Activated naive CD4-positive, alpha-beta T cell treated with anti-CD3 and anti-CD28 coated beads, Interleukin-2, amount 10 ng/mL, durations not matched to agents 7 days and 5 days (primary cell): ENCODE measurements around the gene CDX1.

Source experiments
- CTCF ChIA-PET: fragments of 350-600 bp; sonication (Branson Sonifier 250); formaldehyde crosslinking; loops from one replicate; lab custom pipeline; 2021; ENCODE audit warnings: antibody characterized with exemption; lab: Charles Lee
- DNase-seq: peaks from one replicate; pipeline ENCODE4 v3.0.0-alpha.2; 2020
- H3K27ac Mint-ChIP-seq: one replicate; pipeline ENCODE4 v1.8.0; 2021; ENCODE audit warnings: mild to moderate bottlenecking, moderate library complexity, mixed read lengths
- H3K27me3 Mint-ChIP-seq: one replicate; pipeline ENCODE4 v1.8.0; 2021; ENCODE audit warnings: mild to moderate bottlenecking, mixed read lengths
- H3K36me3 Mint-ChIP-seq: one replicate; pipeline ENCODE4 v1.8.0; 2021; ENCODE audit warnings: mixed read lengths
- H3K4me1 Mint-ChIP-seq: one replicate; pipeline ENCODE4 v1.8.0; 2021; ENCODE audit warnings: mixed read lengths
- H3K4me3 Mint-ChIP-seq: one replicate; pipeline ENCODE4 v1.8.0; 2021; ENCODE audit warnings: mild to moderate bottlenecking, moderate library complexity, mixed read lengths
- H3K9me3 Mint-ChIP-seq: one replicate; pipeline ENCODE4 v1.8.0; 2021; ENCODE audit warnings: mixed read lengths

Gene CDX1

DNA sequence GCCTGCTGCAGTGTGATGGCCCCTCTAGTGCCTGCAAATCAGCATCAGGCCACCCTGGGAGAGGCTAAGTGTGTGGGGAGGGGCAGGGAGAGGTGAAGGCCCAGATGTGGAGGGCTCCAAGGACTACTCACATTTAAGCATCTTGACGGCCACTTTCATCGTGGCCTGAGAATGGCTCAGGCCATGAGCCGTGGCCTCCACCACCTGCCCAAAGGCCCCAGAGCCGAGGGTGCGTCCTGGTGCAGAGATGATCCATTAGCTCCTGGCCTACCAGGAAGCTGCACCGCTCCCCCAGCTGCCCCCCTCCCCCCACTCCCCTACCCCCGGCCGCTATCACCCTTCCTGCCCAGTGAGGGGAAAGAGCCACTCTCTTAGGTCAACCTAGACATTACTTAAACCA is 42.0 kb upstream of the CDX1 start:
- Mint-ChIP-seq H3K4me1 (peaks cover 5% of the 10 kb centered on the region), H3K4me3 (no peak overlapping the region), H3K9me3 (no peaks in the 10 kb centered on the region), H3K36me3 (no peaks in the 10 kb centered on the region), H3K27me3 (no peaks in the 10 kb centered on the region), H3K27ac (no peak overlapping the region)
- DNase-seq = no peak
- CTCF ChIA-PET = interaction anchor here (1.4 kb wide), 1 partner anchor 225 kb away, joined by 4 read pairs; no protein-coding TSS in a partner anchor

DNA sequence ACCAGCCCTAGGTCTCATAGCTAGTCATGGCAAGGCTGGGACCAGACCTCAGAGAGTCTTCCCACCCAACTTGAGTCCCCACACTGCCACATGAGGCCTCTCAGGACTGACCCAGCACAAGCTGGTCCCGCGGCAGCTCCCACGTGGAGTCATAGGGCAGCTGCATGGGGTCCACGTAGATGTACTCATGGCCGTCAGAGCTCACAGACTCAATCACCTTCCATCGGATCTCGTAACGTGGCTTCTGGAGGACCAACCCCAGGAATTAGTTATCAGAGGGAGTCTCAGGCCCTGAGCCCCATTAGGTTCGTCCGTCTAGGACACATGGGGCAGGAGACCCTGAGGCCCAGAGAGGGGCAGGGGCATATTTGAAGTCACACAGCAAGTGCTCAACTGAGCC is 41.2 kb upstream of the CDX1 start:
- Mint-ChIP-seq H3K27ac (no peak overlapping the region), H3K9me3 (no peaks in the 10 kb centered on the region), H3K36me3 (no peaks in the 10 kb centered on the region), H3K27me3 (no peaks in the 10 kb centered on the region), H3K4me1 (peaks cover 7% of the 10 kb centered on the region), H3K4me3 (no peak overlapping the region)
- no peak for DNase-seq
- CTCF ChIA-PET = interaction anchor here (1.4 kb wide), 1 partner anchor 224 kb away, joined by 4 read pairs; no protein-coding TSS in a partner anchor

- H3K36me3 Mint-ChIP-seq = no peaks in the 10 kb centered on the region
- no peaks in the 10 kb centered on the region for H3K9me3 Mint-ChIP-seq
- CTCF ChIA-PET = no interaction called here
- H3K27me3 Mint-ChIP-seq = no peaks in the 10 kb centered on the region
- DNase-seq = no peak
- peaks cover 7% of the 10 kb centered on the region for H3K4me1 Mint-ChIP-seq
- H3K27ac Mint-ChIP-seq = no peak overlapping the region
- no peak overlapping the region for H3K4me3 Mint-ChIP-seq
These were observed 40.2 kb upstream of the CDX1 start for GRCh38 chr5:150126199-150126920.

DNA sequence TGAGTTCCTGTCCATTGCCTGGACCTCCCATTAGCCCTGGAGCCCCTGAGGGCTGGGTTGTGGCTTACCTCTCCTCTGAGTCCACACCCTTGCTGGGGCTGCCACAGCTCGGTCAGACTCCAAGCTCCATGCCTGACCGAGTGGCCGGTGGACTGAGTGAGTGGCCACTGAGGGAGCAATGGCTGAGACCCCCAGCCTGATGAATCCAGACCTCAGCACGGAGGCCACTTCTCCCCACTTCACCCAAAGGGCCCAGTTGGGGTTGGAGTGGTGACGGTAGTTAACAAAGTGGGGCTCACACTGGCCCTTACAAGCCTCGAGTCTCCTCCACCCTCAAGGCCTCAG is 39.7 kb upstream of the CDX1 start:
- no peaks in the 10 kb centered on the region for H3K36me3 Mint-ChIP-seq
- CTCF ChIA-PET = no interaction called here
- no peaks in the 10 kb centered on the region for H3K9me3 Mint-ChIP-seq
- peaks cover 6% of the 10 kb centered on the region for H3K4me1 Mint-ChIP-seq
- DNase-seq = no peak
- no peaks in the 10 kb centered on the region for H3K27me3 Mint-ChIP-seq
- H3K4me3 Mint-ChIP-seq = no peak overlapping the region
- no peak overlapping the region for H3K27ac Mint-ChIP-seq

DNA sequence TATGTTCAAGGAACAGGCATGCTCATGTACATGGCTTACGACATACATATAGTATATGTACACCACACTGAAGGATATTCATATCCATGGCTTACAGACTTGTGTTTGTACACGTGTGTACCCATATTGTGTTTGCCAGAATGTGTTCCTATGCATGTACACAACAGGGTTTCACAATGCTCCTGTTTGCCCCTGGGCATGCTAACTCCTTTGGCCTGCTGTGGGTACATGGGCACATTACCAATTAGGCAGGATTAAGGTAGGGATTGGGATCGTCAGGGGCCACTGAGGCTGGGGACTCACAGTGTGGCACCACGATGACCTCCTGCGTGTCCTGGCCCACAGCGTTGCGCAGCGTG is 37.1 kb upstream of the CDX1 start:
- CTCF ChIA-PET = interaction anchor here (0.8 to 3.2 kb wide), 7 partner anchors 8 to 295 kb away, joined by 3 to 26 read pairs (median 3); no protein-coding TSS in a partner anchor
- Mint-ChIP-seq H3K27me3 (peaks cover 3% of the 10 kb centered on the region), H3K4me1 (peaks cover 2% of the 10 kb centered on the region), H3K27ac (no peak overlapping the region), H3K4me3 (no peak overlapping the region), H3K36me3 (no peaks in the 10 kb centered on the region), H3K9me3 (no peaks in the 10 kb centered on the region)
- no peak for DNase-seq

GRCh38 chr5:150129813-150130492 is 36.6 kb upstream of the CDX1 start:
- Mint-ChIP-seq H3K27me3 (peaks cover 6% of the 10 kb centered on the region), H3K4me1 (peaks cover 2% of the 10 kb centered on the region), H3K27ac (no peak overlapping the region), H3K36me3 (no peaks in the 10 kb centered on the region), H3K4me3 (no peak overlapping the region), H3K9me3 (no peaks in the 10 kb centered on the region)
- DNase-seq = peak; percentile 71
- CTCF ChIA-PET = interaction anchor here (0.8 to 3.2 kb wide), 13 partner anchors 9 to 296 kb away, joined by 3 to 26 read pairs (median 3); no protein-coding TSS in a partner anchor

DNA sequence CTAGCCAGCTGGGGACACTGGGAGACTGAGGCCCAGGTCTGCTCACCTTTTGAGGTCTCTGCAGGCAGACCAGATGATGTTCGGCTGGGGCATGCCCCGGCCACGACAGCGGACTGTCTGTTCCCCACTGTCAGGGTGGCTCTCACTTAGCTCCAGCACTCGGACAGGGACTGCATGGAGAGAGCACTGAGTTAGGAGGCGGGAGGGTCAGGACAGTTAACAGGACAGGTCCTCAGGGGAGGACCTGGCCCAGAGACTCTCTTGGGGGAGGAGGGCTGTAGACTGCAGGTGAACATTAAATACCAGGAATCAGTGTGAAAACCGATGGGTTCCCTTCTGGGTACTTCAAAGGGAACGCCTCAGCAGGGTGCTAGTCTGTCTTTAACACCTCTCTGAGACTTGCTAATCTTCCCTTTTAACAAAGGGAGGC is 36.1 kb upstream of the CDX1 start:
- no peak for DNase-seq
- Mint-ChIP-seq H3K4me1 (peaks cover 2% of the 10 kb centered on the region), H3K27me3 (peaks cover 12% of the 10 kb centered on the region), H3K9me3 (no peaks in the 10 kb centered on the region), H3K36me3 (no peaks in the 10 kb centered on the region), H3K4me3 (no peak overlapping the region), H3K27ac (no peak overlapping the region)
- CTCF ChIA-PET = interaction anchor here (0.8 to 3.2 kb wide), 11 partner anchors 11 to 297 kb away, joined by 3 to 26 read pairs (median 4); no protein-coding TSS in a partner anchor

GRCh38 chr5:150131461-150131860 is 35.1 kb upstream of the CDX1 start:
- CTCF ChIA-PET = interaction anchor here (1.1 to 3.2 kb wide), 5 partner anchors 12 to 88 kb away, joined by 3 to 26 read pairs (median 5); no protein-coding TSS in a partner anchor
- Mint-ChIP-seq H3K9me3 (no peaks in the 10 kb centered on the region), H3K36me3 (no peaks in the 10 kb centered on the region), H3K27ac (no peak overlapping the region), H3K27me3 (peaks cover 14% of the 10 kb centered on the region), H3K4me3 (no peak overlapping the region), H3K4me1 (peaks cover 2% of the 10 kb centered on the region)
- DNase-seq = no peak

DNA sequence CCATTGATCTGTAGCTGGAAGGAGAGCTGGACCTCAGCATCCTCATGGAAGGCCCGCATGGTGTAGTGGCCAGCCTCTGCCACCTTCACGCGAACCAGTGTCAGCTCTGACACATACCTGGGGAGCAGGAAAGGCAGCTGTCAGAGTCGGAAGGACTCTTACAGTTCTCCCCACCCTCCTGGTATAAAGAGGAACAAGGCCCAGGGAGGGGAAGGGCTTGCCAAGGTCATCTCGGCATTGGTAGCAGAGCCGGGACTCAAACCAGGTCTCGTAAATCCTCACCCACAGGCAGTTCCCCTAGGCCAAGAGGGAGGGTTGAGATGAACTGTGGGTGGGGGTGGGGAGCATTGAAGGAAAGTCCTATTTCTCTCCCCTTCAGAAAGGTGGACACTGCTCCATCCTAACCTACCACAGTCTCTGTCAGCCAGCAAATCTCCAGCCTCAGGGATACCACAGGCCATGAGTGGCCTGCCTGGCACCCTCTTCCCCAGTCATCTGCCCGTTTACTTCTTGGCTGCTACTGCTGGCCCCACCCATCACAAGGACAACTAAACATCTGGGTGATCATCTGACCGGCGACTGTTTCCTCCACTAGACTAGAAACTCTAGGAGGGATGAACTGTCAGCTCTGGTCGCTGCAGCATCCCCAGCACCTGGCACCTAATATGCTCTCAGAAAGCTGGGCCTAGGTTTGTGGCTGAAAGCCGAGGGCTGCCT is 34.4 kb upstream of the CDX1 start:
- Mint-ChIP-seq H3K27ac (no peak overlapping the region), H3K36me3 (no peaks in the 10 kb centered on the region), H3K27me3 (peaks cover 14% of the 10 kb centered on the region), H3K4me3 (no peak overlapping the region), H3K4me1 (peaks cover 2% of the 10 kb centered on the region), H3K9me3 (no peaks in the 10 kb centered on the region)
- CTCF ChIA-PET = interaction anchor here (2.3 to 3.2 kb wide), 2 partner anchors 84 to 87 kb away, joined by 11 to 26 read pairs; no protein-coding TSS in a partner anchor
- DNase-seq = no peak

DNA sequence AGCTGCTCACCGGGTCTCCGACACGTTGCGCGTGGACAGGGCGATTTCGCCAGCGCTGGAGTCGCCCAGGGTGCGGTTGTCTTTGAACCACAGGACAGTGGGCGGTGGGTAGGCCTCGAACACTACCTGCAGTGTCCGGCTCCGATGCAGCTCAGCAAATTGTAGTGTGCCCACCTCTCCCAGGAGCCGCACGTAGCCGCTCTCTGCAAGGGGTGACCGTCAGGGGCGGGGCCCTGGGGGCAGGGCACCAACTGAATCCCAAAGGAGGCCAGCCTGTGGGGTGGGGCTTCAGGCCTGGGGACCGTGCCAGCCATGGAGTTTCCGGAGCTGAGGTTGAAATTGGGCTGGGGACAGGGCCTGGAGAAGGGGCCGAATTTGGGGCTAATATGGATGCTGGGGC is 33.8 kb upstream of the CDX1 start:
- Mint-ChIP-seq H3K4me1 (peaks cover 2% of the 10 kb centered on the region), H3K36me3 (no peaks in the 10 kb centered on the region)
- CTCF ChIA-PET = no interaction called here

DNA sequence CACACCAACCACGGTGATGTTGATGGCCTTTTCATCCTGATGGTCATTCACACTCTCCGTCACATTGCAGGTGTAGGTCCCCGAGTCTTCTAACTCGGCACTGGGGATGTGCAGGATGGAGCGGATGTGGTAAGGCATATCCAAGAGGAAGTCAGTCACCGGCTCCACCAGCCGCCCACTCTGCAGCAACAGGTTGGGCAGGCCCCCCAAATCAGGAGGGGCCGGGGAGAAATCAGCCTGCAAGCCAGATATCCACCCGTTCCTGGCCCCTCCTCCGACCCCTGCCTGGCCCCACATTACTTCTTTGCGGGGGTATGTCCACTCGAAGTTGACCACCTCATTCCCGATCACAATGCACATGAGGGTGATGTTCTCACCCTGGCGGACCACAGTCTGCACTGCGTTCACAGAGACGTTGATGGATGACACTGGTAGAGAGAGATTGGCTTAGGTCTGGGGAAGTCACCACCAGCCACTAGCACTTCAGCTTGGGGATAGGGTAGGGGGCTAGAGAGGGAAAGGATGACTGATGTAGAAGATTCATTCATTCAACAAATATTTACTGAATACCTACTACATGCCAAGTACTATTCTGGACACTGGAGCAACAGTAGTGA is 32.9 kb upstream of the CDX1 start:
- Mint-ChIP-seq H3K4me3 (no peak overlapping the region), H3K4me1 (peaks cover 2% of the 10 kb centered on the region), H3K27ac (no peak overlapping the region), H3K9me3 (no peaks in the 10 kb centered on the region), H3K27me3 (peaks cover 18% of the 10 kb centered on the region), H3K36me3 (no peaks in the 10 kb centered on the region)
- CTCF ChIA-PET = interaction anchor here (1.1 kb wide), 1 partner anchor 85 kb away, joined by 4 read pairs; no protein-coding TSS in a partner anchor
- no peak for DNase-seq

More for the DNA sequence above, 33.8 kb upstream of the CDX1 start:
- no peak overlapping the region for H3K27ac Mint-ChIP-seq
- H3K27me3 Mint-ChIP-seq = peaks cover 14% of the 10 kb centered on the region
- DNase-seq = no peak
- no peaks in the 10 kb centered on the region for H3K9me3 Mint-ChIP-seq
- H3K4me3 Mint-ChIP-seq = no peak overlapping the region

DNA sequence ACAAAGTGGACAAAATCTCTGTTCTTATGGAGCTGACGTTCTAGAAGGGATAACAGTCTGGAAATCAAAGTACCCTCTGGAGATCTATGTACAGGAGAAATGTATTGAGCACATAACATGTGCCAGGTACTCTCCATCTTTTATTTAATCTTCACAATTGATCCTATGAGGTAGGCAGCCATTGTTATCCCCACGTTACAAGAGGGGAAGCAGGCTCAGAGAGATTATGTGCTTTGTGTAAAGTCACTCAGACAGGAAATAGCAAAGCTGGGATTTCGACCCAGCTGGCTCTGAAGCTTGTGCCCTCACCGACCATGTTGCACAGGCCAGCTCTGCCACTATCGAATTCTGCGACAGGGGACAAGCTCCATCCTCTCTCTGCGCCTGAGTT is 32.4 kb upstream of the CDX1 start:
- no peaks in the 10 kb centered on the region for H3K9me3 Mint-ChIP-seq
- CTCF ChIA-PET = interaction anchor here (1.1 kb wide), 1 partner anchor 84 kb away, joined by 4 read pairs; no protein-coding TSS in a partner anchor
- no peak overlapping the region for H3K4me3 Mint-ChIP-seq
- H3K27me3 Mint-ChIP-seq = peaks cover 18% of the 10 kb centered on the region
- DNase-seq = no peak
- no peak overlapping the region for H3K27ac Mint-ChIP-seq
- H3K4me1 Mint-ChIP-seq = peaks cover 2% of the 10 kb centered on the region
- no peaks in the 10 kb centered on the region for H3K36me3 Mint-ChIP-seq

DNA sequence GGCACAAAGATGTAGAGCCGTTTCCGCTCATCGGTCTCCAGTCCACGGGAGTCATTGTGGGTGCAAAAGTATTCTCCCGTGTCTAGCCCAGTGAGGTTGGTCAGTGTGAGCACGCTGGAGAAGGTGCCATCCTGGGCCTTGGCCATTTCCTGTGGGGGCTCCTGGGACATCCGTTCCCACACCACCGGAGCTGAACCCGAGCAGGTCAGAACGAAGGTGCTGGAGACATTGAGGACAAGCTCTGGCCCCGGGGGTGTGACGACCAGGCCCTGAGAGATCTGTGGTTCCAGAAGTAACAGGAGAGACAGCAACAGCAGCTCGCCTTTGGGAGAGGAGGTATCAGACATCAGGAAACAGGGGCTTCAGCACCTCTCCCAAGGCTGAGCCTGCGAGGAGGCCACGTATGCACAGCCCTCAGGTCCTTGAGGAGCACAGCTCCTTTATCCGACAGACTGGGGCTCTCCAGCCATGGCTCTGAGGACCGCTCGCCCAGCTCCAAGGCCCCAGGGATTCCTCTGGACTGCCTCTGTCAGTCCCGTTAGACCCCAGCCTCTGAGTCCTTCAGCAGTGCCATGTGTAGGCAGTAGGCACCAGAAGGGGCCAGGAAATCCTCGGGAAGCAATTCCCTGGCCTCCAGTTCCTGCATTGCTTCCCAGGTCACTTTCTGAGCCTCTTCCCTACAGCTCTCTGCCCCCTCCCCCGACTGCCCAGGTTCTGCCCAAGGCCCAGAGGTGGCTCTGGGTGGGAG is 30.8 kb upstream of the CDX1 start:
- H3K36me3 Mint-ChIP-seq = no peaks in the 10 kb centered on the region
- DNase-seq = no peak
- H3K27me3 Mint-ChIP-seq = peaks cover 18% of the 10 kb centered on the region
- CTCF ChIA-PET = interaction anchor here (0.7 to 0.8 kb wide), 2 partner anchors 24 to 83 kb away, joined by 3 read pairs; no protein-coding TSS in a partner anchor
- no peak overlapping the region for H3K4me3 Mint-ChIP-seq
- H3K4me1 Mint-ChIP-seq = no peaks in the 10 kb centered on the region
- H3K9me3 Mint-ChIP-seq = no peaks in the 10 kb centered on the region
- H3K27ac Mint-ChIP-seq = no peak overlapping the region
